ENCODE measurements around the gene ME1.

The ME1 gene

DNA sequence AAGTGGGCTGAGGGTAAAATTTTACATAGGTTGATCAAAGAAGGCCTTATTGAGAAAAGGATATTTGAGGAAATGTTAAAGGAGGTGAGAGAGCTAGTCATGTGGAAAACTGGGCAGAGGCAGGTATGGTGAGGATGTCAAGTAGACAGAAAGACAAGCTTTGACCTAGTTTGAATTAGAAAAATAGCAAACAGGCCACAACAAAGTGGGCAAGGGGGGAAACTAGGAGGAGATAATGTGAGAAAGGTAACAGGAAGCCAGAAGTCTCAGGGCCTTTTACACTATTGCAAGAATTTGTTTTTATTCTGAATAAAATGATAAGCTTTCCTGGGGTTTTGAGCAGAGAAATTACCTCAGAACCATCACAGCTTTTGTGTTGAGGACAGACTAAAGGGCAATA is 122.0 kb downstream of the ME1 start:
- no peak overlapping the region for H3K9ac ChIP-seq (ENCODE audit: low read depth, low read length, poor library complexity, severe bottlenecking)

DNA sequence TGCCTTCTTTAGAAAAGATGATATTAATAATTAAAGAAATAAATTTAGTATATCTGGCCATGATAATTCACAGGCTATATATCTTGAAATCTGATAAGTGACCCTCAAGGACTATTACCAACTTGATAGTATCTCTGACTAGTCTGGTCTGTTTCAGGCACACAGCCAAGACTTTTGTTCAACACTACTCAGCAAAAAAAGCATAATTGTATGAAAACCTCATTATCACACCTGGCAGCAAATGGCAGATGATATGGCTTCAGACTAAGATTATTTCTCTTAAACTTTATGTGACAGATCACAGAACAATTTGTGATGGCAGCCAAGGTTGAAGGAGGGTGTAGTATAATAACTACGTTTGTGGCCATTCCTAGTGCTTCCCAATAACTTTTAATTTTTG is 123.0 kb downstream of the ME1 start:
- Histone ChIP-seq H2AFZ (ENCODE audit: low read length) (no peak overlapping the region), H4K20me1 (ENCODE audit: insufficient read depth, low read length, poor library complexity, severe bottlenecking) (no peaks in the 10 kb centered on the region), H3F3A (ENCODE audit: low read depth) (no peaks in the 10 kb centered on the region), H3K9me2 (replicated peaks; ENCODE audit: low read depth, low read length) (no peaks in the 10 kb centered on the region), H3K27me3 (ENCODE audit: insufficient read depth, low read length, poor library complexity, severe bottlenecking) (no peaks in the 10 kb centered on the region), H3K79me2 (ENCODE audit: insufficient read depth, low read length) (no peaks in the 10 kb centered on the region), H3K36me3 (ENCODE audit: insufficient read depth, low read length) (no peaks in the 10 kb centered on the region), H3K9me3 (ENCODE audit: insufficient read depth, low read depth, low read length) (no peaks in the 10 kb centered on the region), H3K4me2 (ENCODE audit: low read depth, low read length, poor library complexity, severe bottlenecking) (no peak overlapping the region), H3K4me1 (ENCODE audit: insufficient read depth, low read length, poor library complexity, severe bottlenecking) (no peaks in the 10 kb centered on the region), H3K9ac (ENCODE audit: low read depth, low read length, poor library complexity, severe bottlenecking) (no peak overlapping the region), H3K4me3 (ENCODE audit: low read length, poor library complexity, severe bottlenecking) (no peak overlapping the region)
- TF ChIP-seq EZH2phosphoT487 (IDR thresholded peaks at IDR 0.05; ENCODE audit: borderline replicate concordance) = no peak
- TF ChIP-seq, protein P1, sequence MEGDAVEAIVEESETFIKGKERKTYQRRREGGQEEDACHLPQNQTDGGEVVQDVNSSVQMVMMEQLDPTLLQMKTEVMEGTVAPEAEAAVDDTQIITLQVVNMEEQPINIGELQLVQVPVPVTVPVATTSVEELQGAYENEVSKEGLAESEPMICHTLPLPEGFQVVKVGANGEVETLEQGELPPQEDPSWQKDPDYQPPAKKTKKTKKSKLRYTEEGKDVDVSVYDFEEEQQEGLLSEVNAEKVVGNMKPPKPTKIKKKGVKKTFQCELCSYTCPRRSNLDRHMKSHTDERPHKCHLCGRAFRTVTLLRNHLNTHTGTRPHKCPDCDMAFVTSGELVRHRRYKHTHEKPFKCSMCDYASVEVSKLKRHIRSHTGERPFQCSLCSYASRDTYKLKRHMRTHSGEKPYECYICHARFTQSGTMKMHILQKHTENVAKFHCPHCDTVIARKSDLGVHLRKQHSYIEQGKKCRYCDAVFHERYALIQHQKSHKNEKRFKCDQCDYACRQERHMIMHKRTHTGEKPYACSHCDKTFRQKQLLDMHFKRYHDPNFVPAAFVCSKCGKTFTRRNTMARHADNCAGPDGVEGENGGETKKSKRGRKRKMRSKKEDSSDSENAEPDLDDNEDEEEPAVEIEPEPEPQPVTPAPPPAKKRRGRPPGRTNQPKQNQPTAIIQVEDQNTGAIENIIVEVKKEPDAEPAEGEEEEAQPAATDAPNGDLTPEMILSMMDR (conservative IDR thresholded peaks at IDR 0.05; ENCODE audit: low read length) = no peak

More for the DNA sequence above, 122.0 kb downstream of the ME1 start:
- Histone ChIP-seq H2AFZ (ENCODE audit: low read length) (no peak overlapping the region), H4K20me1 (ENCODE audit: insufficient read depth, low read length, poor library complexity, severe bottlenecking) (no peaks in the 10 kb centered on the region), H3K9me2 (replicated peaks; ENCODE audit: low read depth, low read length) (no peaks in the 10 kb centered on the region), H3K4me3 (ENCODE audit: low read length, poor library complexity, severe bottlenecking) (no peak overlapping the region), H3K36me3 (ENCODE audit: insufficient read depth, low read length) (no peaks in the 10 kb centered on the region), H3K4me1 (ENCODE audit: insufficient read depth, low read length, poor library complexity, severe bottlenecking) (no peaks in the 10 kb centered on the region), H3K9me3 (ENCODE audit: insufficient read depth, low read depth, low read length) (no peaks in the 10 kb centered on the region), H3K79me2 (ENCODE audit: insufficient read depth, low read length) (no peaks in the 10 kb centered on the region), H3K4me2 (ENCODE audit: low read depth, low read length, poor library complexity, severe bottlenecking) (no peak overlapping the region), H3K27me3 (ENCODE audit: insufficient read depth, low read length, poor library complexity, severe bottlenecking) (no peaks in the 10 kb centered on the region), H3F3A (ENCODE audit: low read depth) (no peaks in the 10 kb centered on the region)
- no peak for TF ChIP-seq EZH2phosphoT487 (IDR thresholded peaks at IDR 0.05; ENCODE audit: borderline replicate concordance)
- TF ChIP-seq, protein P1 (conservative IDR thresholded peaks at IDR 0.05; ENCODE audit: low read length) = no peak

DNA sequence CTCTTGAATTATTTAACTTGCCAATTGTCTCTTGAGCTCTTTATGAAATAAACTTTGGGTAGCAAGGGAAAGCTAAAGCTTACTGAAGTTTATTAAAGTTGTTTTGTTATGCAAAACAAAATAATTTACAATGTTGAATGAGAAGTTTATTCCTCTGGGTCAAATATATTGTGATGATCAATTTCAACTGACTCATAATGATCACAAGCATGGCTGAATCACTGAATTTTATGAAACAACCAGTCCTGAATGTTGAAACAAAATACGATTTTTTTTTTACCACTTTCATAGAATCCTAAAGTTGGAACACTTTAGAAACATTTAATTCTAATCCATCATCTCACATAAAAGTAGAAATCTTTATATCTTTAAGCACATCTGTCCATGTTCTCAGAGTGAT is 127.4 kb downstream of the ME1 start:
- Histone ChIP-seq H3K4me3 (ENCODE audit: low read length, poor library complexity, severe bottlenecking) (no peak overlapping the region), H3K36me3 (ENCODE audit: insufficient read depth, low read length) (no peaks in the 10 kb centered on the region), H3K27me3 (ENCODE audit: insufficient read depth, low read length, poor library complexity, severe bottlenecking) (no peaks in the 10 kb centered on the region), H3K9me2 (replicated peaks; ENCODE audit: low read depth, low read length) (no peaks in the 10 kb centered on the region), H3K79me2 (ENCODE audit: insufficient read depth, low read length) (no peaks in the 10 kb centered on the region), H2AFZ (ENCODE audit: low read length) (no peak overlapping the region), H3K4me1 (ENCODE audit: insufficient read depth, low read length, poor library complexity, severe bottlenecking) (no peaks in the 10 kb centered on the region), H3K4me2 (ENCODE audit: low read depth, low read length, poor library complexity, severe bottlenecking) (no peak overlapping the region), H3K9me3 (ENCODE audit: insufficient read depth, low read depth, low read length) (no peaks in the 10 kb centered on the region), H4K20me1 (ENCODE audit: insufficient read depth, low read length, poor library complexity, severe bottlenecking) (no peaks in the 10 kb centered on the region), H3F3A (ENCODE audit: low read depth) (no peaks in the 10 kb centered on the region), H3K9ac (ENCODE audit: low read depth, low read length, poor library complexity, severe bottlenecking) (no peak overlapping the region)
- TF ChIP-seq, protein P1 (conservative IDR thresholded peaks at IDR 0.05; ENCODE audit: low read length) = no peak
- TF ChIP-seq EZH2phosphoT487 (IDR thresholded peaks at IDR 0.05; ENCODE audit: borderline replicate concordance) = no peak
